PC-9 (cell line): ENCODE results near the gene OR51B4. TPM values are rescaled to one million over a fixed set of nuclear protein-coding genes. Genes with fewer than 3 reads are reported as not detected.
"Not testable (repeated sequence)": the region's sequence is repeated elsewhere in the genome, so short reads cannot be mapped to it uniquely, and the experiment has no call there.

Experiments
- BruUV-seq: library from RNA; stranded (reverse); fragments of 400-500 nt; replicated peaks from 2 replicates; lab custom pipeline; 2021; lab: Mats Ljungman, UMichigan
- CTCF ChIA-PET: fragments of 300-600 bp; sonication (Branson Sonifier 250); formaldehyde crosslinking; loops from one replicate; lab custom pipeline; 2022; ENCODE audit warnings: antibody characterized with exemption; lab: Charles Lee
- POLR2A ChIA-PET: fragments of 300-600 bp; sonication (Branson Sonifier 250); formaldehyde crosslinking; loops from one replicate; lab custom pipeline; 2022; ENCODE audit warnings: antibody characterized with exemption; ENCODE audit not compliant: unreplicated experiment; lab: Charles Lee
- DNase-seq, 2 experiments: peaks; one replicate each; pipeline versions ENCODE4 v3.0.0 to v3.0.0-alpha.2; 2015 to 2022; ENCODE audit warnings: mixed read lengths in 1 of 2
- H2AFZ ChIP-seq: fragments of 200-600 bp; sonication (generic); 2 replicates; pipeline ENCODE4 v1.8.1; 2017; ENCODE audit warnings: antibody characterized with exemption
- H3F3A ChIP-seq: fragments of 200-600 bp; sonication (generic); 2 replicates; pipeline ENCODE4 v1.8.1; 2017; ENCODE audit warnings: antibody characterized with exemption, mild to moderate bottlenecking, low read depth; ENCODE audit not compliant: insufficient read depth
- H3K27ac ChIP-seq: fragments of 200-600 bp; sonication (generic); 2 replicates; pipeline ENCODE4 v1.6.1; 2016; ENCODE audit warnings: mixed run types
- H3K27me3 ChIP-seq: fragments of 200-600 bp; sonication (generic); 2 replicates; pipeline ENCODE4 v1.6.1; 2016; ENCODE audit warnings: low read depth, mixed run types; ENCODE audit not compliant: insufficient read depth
- H3K36me3 ChIP-seq: fragments of 200-600 bp; sonication (generic); 2 replicates; pipeline ENCODE4 v1.6.1; 2016; ENCODE audit warnings: low read depth, mixed run types
- H3K4me1 ChIP-seq: fragments of 200-600 bp; sonication (generic); replicated peaks from 2 replicates; pipeline ENCODE4 v1.6.1; 2016; ENCODE audit warnings: mixed run types; ENCODE audit not compliant: insufficient read depth
- H3K4me2 ChIP-seq: fragments of 200-600 bp; sonication (generic); 2 replicates; pipeline ENCODE4 v1.6.1; 2017; ENCODE audit warnings: mixed run types
- H3K4me3 ChIP-seq: fragments of 200-600 bp; sonication (generic); 2 replicates; pipeline ENCODE4 v1.6.1; 2016; ENCODE audit warnings: mixed run types
- H3K79me2 ChIP-seq: fragments of 200-600 bp; sonication (generic); 2 replicates; pipeline ENCODE4 v1.6.1; 2017; ENCODE audit warnings: low read depth, mixed run types
- H3K9me2 ChIP-seq: fragments of 200-600 bp; sonication (generic); 2 replicates; pipeline ENCODE4 v1.8.1; 2017; ENCODE audit warnings: mild to moderate bottlenecking; ENCODE audit not compliant: insufficient read depth
- H3K9me3 ChIP-seq: fragments of 200-600 bp; sonication (generic); 2 replicates; pipeline ENCODE4 v1.8.1; 2016; ENCODE audit warnings: low read depth; ENCODE audit not compliant: insufficient read depth
- H4K20me1 ChIP-seq: fragments of 200-600 bp; sonication (generic); 2 replicates; pipeline ENCODE4 v1.8.1; 2017; ENCODE audit not compliant: insufficient read depth
- EZH2 ChIP-seq: fragments of 200-600 bp; sonication (generic); IDR thresholded peaks from 2 replicates; pipeline ENCODE4 v1.8.0; 2017; ENCODE audit warnings: antibody characterized with exemption, low read depth
- intact Hi-C: fragments of 100-400 bp; cut with micrococcal nuclease; formaldehyde crosslinking; loops from one replicate; pipeline ENCODE4 v1.10.0; 2022; ENCODE audit not compliant: unreplicated experiment
- total RNA-seq: library from RNA; stranded (reverse); gene quantifications from 2 replicates; pipeline ENCODE4 v1.2.3, GENCODE V29; 2021
- TF ChIP-seq, protein P1 (sequence below): fragments of 200-600 bp; sonication (generic); conservative IDR thresholded peaks from 2 replicates; pipeline ENCODE4 v1.6.1; 2017; ENCODE audit warnings: mixed run types, antibody characterized with exemption, mild to moderate bottlenecking, moderate library complexity

Gene OR51B4
- total RNA-seq, 1 experiment from 2014 or later = not detected

DNA sequence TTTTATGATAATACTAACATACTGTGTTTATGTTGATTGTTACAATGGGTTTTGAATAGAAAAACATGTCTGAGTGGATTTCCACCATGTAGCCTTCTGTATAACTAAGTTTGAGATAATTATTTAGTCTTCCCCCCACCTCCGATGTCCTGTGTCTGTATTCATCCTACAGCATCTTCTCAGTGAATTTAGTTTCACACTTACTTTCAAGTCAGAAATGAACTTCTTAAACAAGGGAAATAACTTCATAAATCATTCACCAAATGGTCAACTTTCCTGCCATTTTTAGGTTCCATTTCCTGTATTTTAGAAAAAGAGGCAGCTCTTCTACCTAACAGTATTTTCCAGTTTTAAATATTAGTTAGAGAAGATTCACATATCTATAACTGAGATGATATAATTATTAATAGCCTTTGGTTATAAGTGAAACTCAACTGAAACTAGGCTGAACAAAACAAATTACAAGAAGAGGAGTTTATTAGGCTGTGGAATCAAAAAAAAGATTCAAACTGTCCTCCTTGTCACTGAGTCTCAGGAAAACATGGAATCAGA is 38.1 kb upstream of the OR51B4 start:
- Histone ChIP-seq H4K20me1 (no peaks in the 10 kb centered on the region), H2AFZ (no peak overlapping the region), H3K36me3 (no peaks in the 10 kb centered on the region), H3K9me3 (no peaks in the 10 kb centered on the region), H3K4me2 (no peak overlapping the region), H3K9me2 (no peaks in the 10 kb centered on the region), H3K4me3 (no peak overlapping the region), H3F3A (no peaks in the 10 kb centered on the region), H3K4me1 (no peaks in the 10 kb centered on the region), H3K27ac (no peak overlapping the region), H3K79me2 (no peaks in the 10 kb centered on the region), H3K27me3 (no peaks in the 10 kb centered on the region)
- intact Hi-C loops = no loop called here
- ChIA-PET CTCF (no interaction called here), POLR2A (no interaction called here)
- no peak for DNase-seq
- TF ChIP-seq, protein P1, sequence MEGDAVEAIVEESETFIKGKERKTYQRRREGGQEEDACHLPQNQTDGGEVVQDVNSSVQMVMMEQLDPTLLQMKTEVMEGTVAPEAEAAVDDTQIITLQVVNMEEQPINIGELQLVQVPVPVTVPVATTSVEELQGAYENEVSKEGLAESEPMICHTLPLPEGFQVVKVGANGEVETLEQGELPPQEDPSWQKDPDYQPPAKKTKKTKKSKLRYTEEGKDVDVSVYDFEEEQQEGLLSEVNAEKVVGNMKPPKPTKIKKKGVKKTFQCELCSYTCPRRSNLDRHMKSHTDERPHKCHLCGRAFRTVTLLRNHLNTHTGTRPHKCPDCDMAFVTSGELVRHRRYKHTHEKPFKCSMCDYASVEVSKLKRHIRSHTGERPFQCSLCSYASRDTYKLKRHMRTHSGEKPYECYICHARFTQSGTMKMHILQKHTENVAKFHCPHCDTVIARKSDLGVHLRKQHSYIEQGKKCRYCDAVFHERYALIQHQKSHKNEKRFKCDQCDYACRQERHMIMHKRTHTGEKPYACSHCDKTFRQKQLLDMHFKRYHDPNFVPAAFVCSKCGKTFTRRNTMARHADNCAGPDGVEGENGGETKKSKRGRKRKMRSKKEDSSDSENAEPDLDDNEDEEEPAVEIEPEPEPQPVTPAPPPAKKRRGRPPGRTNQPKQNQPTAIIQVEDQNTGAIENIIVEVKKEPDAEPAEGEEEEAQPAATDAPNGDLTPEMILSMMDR = no peak
- no peak for TF ChIP-seq EZH2
- BruUV-seq = no TSS peak

DNA sequence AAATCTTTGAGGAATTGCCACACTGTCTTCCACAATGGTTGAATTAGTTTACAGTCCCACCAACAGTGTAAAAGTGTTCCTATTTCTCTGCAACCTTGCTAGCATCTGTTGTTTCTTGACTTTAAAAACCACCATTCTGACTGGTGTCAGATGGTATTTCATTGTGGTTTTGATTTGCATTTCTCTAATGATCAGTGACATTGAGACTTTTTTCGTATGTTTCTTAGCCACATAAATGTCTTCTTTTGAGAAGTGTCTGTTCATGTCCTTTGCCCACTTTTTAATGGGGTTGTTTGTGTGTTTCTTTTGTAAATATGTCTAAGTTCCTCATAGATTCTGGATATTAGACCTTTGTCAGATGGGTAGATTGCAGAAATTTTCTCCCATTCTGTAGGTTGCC is 35.5 kb upstream of the OR51B4 start:
- POLR2A ChIA-PET, H3K27ac ChIP-seq, H2AFZ ChIP-seq, H3K4me2 ChIP-seq, H3K36me3 ChIP-seq, H3K9me3 ChIP-seq, H3K27me3 ChIP-seq, H4K20me1 ChIP-seq, BruUV-seq, H3K9me2 ChIP-seq, H3K79me2 ChIP-seq, CTCF ChIA-PET, DNase-seq, H3K4me3 ChIP-seq, intact Hi-C loops, H3K4me1 ChIP-seq, H3F3A ChIP-seq: not testable (repeated sequence)

DNA sequence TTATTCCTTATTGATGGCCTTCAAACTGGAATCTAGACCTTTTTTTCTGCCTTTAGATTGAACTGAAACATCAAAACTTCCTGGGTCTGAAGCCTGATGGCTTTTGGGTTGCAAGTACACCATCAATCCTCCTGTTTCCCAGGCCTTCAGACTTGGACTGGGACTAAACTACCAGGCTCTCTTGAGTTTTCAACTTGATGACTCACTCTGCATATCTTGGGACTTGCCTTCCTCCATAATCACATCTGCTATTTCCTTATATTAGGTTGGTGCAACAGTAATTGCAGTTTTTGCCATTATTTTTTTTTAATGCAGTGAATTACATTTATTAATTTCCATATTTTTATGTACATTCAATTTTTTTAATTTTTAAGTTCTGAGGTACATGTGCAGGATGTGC is 34.6 kb upstream of the OR51B4 start:
- Histone ChIP-seq H2AFZ (no peak overlapping the region), H4K20me1 (no peaks in the 10 kb centered on the region), H3K4me3 (no peak overlapping the region), H3K27me3 (no peaks in the 10 kb centered on the region), H3K36me3 (no peaks in the 10 kb centered on the region), H3K27ac (no peak overlapping the region), H3K4me1 (no peaks in the 10 kb centered on the region), H3K4me2 (no peak overlapping the region), H3K9me2 (no peaks in the 10 kb centered on the region), H3F3A (no peaks in the 10 kb centered on the region), H3K79me2 (no peaks in the 10 kb centered on the region), H3K9me3 (no peaks in the 10 kb centered on the region)
- TF ChIP-seq, protein P1 = no peak
- TF ChIP-seq EZH2 = no peak
- ChIA-PET POLR2A (no interaction called here), CTCF (no interaction called here)
- DNase-seq = no peak
- BruUV-seq = no TSS peak
- intact Hi-C loops = no loop called here

DNA sequence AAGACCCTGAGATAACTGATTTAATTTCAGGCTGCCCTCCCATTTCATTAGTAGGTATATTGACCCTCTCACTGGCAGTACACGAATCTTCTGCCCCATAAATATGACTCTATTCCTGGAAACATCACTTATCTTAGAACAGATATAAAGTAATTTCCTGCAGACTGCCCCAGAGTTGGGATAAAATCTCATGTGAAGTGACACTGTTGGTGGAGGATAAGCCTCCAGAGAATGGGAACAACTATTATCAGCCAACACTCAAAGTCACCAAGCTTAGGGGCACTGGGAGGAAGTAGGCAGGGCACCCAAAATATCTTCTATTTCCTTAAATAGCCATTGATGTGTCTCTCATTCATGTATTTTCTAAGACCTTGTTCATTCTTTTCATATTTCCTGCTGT is 33.4 kb upstream of the OR51B4 start:
- no peak for DNase-seq
- no peaks in the 10 kb centered on the region for H3K9me2 ChIP-seq
- H3F3A ChIP-seq = no peaks in the 10 kb centered on the region
- H3K36me3 ChIP-seq = no peaks in the 10 kb centered on the region
- BruUV-seq = no TSS peak
- H3K9me3 ChIP-seq = no peaks in the 10 kb centered on the region
- ChIA-PET CTCF (no interaction called here), POLR2A (no interaction called here)
- no peak for TF ChIP-seq EZH2
- TF ChIP-seq, protein P1 = no peak
- intact Hi-C loops = no loop called here
- H3K4me2 ChIP-seq = no peak overlapping the region
- no peak overlapping the region for H3K4me3 ChIP-seq
- no peak overlapping the region for H2AFZ ChIP-seq
- no peaks in the 10 kb centered on the region for H3K27me3 ChIP-seq
- no peak overlapping the region for H3K27ac ChIP-seq
- no peaks in the 10 kb centered on the region for H3K79me2 ChIP-seq
- no peaks in the 10 kb centered on the region for H3K4me1 ChIP-seq
- no peaks in the 10 kb centered on the region for H4K20me1 ChIP-seq
